ENCODE results near the gene SLC22A4. TPM values are rescaled to one million over a fixed set of nuclear protein-coding genes. Genes with fewer than 3 reads are reported as not detected.

The SLC22A4 gene
- total and polyA plus RNA-seq, 2 of the 8 experiments (the other 6 are each of a cell fraction or from before 2014, with no cell fraction given), result 0.45 to 0.60 TPM

GRCh38 chr5:132353486-132353995, 59.3 kb downstream of the SLC22A4 start:
- Histone ChIP-seq H3K9me3 (ENCODE audit: insufficient read depth in 2 of 2, low read depth in 1 of 2, low read length in 1 of 2) (peaks cover 10 to 12% of the 10 kb centered on the region in 2 experiments; a peak in 3 of 4 replicates), H3K36me3 (ENCODE audit: control insufficient read depth in 2 of 4, insufficient read depth in 4 of 4, low read length in 3 of 4) (peaks cover 0 to 3% (median 0%) of the 10 kb centered on the region in 4 experiments; a peak in 1 of 8 replicates), H3K4me3 (ENCODE audit: extremely low read depth in 1 of 4, insufficient read depth in 2 of 4, low read depth in 3 of 4, low read length in 4 of 4) (no peak overlapping the region), H2AK5ac (ENCODE audit: low read depth, low read length) (no peak overlapping the region), H3K14ac (ENCODE audit: insufficient read length) (no peak overlapping the region), H4K8ac (ENCODE audit: extremely low read depth, insufficient read depth, low read length) (no peak overlapping the region), H4K91ac (replicated peaks; ENCODE audit: insufficient read length, low read length) (no peak overlapping the region), H2BK5ac (ENCODE audit: low read depth, low read length) (no peak overlapping the region; the same call in 1 of the 2 replicates), H4K5ac (ENCODE audit: insufficient read length, low read depth, low read length) (no peak overlapping the region), H3K79me1 (ENCODE audit: low read depth, low read length) (no peaks in the 10 kb centered on the region), H3K27ac (ENCODE audit: low read depth, low read length) (no peak overlapping the region), H3K79me2 (ENCODE audit: control insufficient read depth in 1 of 2, insufficient read depth in 2 of 2, low read length in 2 of 2) (no peaks in the 10 kb centered on the region), H3K27me3 (replicated peaks in 1 of 4; ENCODE audit: control insufficient read depth in 3 of 4, extremely low read depth in 1 of 4, insufficient read depth in 3 of 4, low read length in 3 of 4) (no peaks in the 10 kb centered on the region), H3K56ac (replicated peaks; ENCODE audit: insufficient read length, low read depth, low read length) (no peak overlapping the region), H4K20me1 (replicated peaks in 1 of 2; ENCODE audit: control insufficient read depth in 1 of 2, insufficient read depth in 2 of 2, low read length in 2 of 2) (no peaks in the 10 kb centered on the region), H3K18ac (ENCODE audit: extremely low read depth, low read length) (no peak overlapping the region), H2BK20ac (ENCODE audit: low read length) (no peak overlapping the region), H2BK120ac (replicated peaks; ENCODE audit: low read depth, low read length) (no peak overlapping the region), H2BK15ac (ENCODE audit: low read length) (no peak overlapping the region), H3K4me2 (ENCODE audit: insufficient read depth in 1 of 2, low read depth in 2 of 2, low read length in 2 of 2) (no peak overlapping the region), H3K4ac (replicated peaks; ENCODE audit: insufficient read length, low read depth, low read length) (no peak overlapping the region), H3K4me1 (replicated peaks in 1 of 4; ENCODE audit: control insufficient read depth in 3 of 4, insufficient read depth in 4 of 4, low read length in 3 of 4) (peaks cover 3 to 6% (median 5%) of the 10 kb centered on the region in 4 experiments; a peak in 5 of 7 replicates), H3K23me2 (ENCODE audit: low read depth, low read length) (no peaks in the 10 kb centered on the region), H3K9ac (replicated peaks in 1 of 4; ENCODE audit: extremely low read depth in 1 of 4, low read depth in 3 of 4, low read length in 3 of 4) (no peak overlapping the region), H3K23ac (ENCODE audit: insufficient read length) (no peak overlapping the region), H2AFZ (ENCODE audit: low read length) (no peak overlapping the region), H2BK12ac (ENCODE audit: low read depth, low read length) (no peak overlapping the region; the same call in 1 of the 2 replicates)
- POLR2A ChIA-PET (ENCODE audit: partially characterized antibody), result no interaction called here
- FAIRE-seq (no peak), DNase-seq (ENCODE audit: low read depth in 1 of 2, low spot score in 2 of 2) (no peak)
- CTCF ChIA-PET (ENCODE audit: partially characterized antibody), result interaction anchor here (0.9 to 1.3 kb wide), 2 partner anchors 14 to 29 kb away, joined by 3 to 4 read pairs; no protein-coding TSS in a partner anchor
- TF ChIP-seq POLR2AphosphoS5 (IDR thresholded peaks at IDR 0.05; ENCODE audit: low read depth, low read length) (no peak), SIRT6 (IDR thresholded peaks at IDR 0.05; ENCODE audit: low read length) (no peak), SIN3A (conservative IDR thresholded peaks at IDR 0.05 in 1 of 2, IDR thresholded peaks at IDR 0.05 in 1 of 2; ENCODE audit: low read depth in 1 of 2, low read length in 2 of 2) (no peak), BRCA1 (IDR thresholded peaks at IDR 0.05; ENCODE audit: low read depth, low read length) (no peak), GTF2F1 (IDR thresholded peaks at IDR 0.05; ENCODE audit: borderline replicate concordance, low read depth, low read length) (no peak), RNF2 (IDR thresholded peaks at IDR 0.05; ENCODE audit: borderline replicate concordance, low read depth, low read length, missing control alignments, poor library complexity, severe bottlenecking) (no peak), TAF1 (IDR thresholded peaks at IDR 0.05; ENCODE audit: low read depth, low read length) (no peak), ASH2L (IDR thresholded peaks at IDR 0.05; ENCODE audit: low read length) (no peak), POLR2A (IDR thresholded peaks at IDR 0.05; ENCODE audit: control extremely low read depth in 1 of 2, low read depth in 2 of 2, low read length in 2 of 2) (no peak)
- WGBS, 2 experiments (ENCODE audit: extremely low coverage in 1 of 2, insufficient coverage in 1 of 2, insufficient read length in 1 of 2, insufficient replicate concordance in 2 of 2, low coverage in 1 of 2, low lambda C conversion rate in 2 of 2, missing lambda C conversion rate in 1 of 2), result 83% methylated on average over 1 of the region's 1 CpG; no CpG with 5 or more reads in 1 of the 2 experiments

Measured in H1 (cell line).